ENCODE data around the gene KIRREL3. TPM values are rescaled to one million over a fixed set of nuclear protein-coding genes. Genes with fewer than 3 reads are reported as not detected.

The KIRREL3 gene
- polyA plus RNA-seq, 1 donor (not counting 4 experiments of a cell fraction or from before 2014, with no cell fraction given), result 0.04 TPM

- Histone ChIP-seq H3K9me3 (ENCODE audit: control insufficient read depth, low read depth, low read length) (no peaks in the 10 kb centered on the region), H3K4me1 (ENCODE audit: control insufficient read depth, extremely low read depth, insufficient read depth, low read length) (peaks cover 5% of the 10 kb centered on the region), H3K79me2 (ENCODE audit: control insufficient read depth, insufficient read depth, low read length) (no peaks in the 10 kb centered on the region), H3K27ac (ENCODE audit: control insufficient read depth, insufficient read depth, low read length) (no peak overlapping the region), H3K9ac (ENCODE audit: control insufficient read depth, extremely low read depth, insufficient read depth, low read length) (no peak overlapping the region), H3K4me2 (ENCODE audit: control insufficient read depth, extremely low read depth, insufficient read depth, low read depth, low read length) (no peak overlapping the region), H2AFZ (ENCODE audit: control insufficient read depth, low read length) (no peak overlapping the region), H3K9me1 (ENCODE audit: control insufficient read depth, extremely low read depth, insufficient read depth, low read length) (no peaks in the 10 kb centered on the region), H3K36me3 (ENCODE audit: control insufficient read depth in 2 of 2, extremely low read depth in 1 of 2, insufficient read depth in 2 of 2, low read length in 2 of 2) (no peaks in the 10 kb centered on the region), H3K27me3 (ENCODE audit: control insufficient read depth, extremely low read depth, insufficient read depth, low read length) (no peaks in the 10 kb centered on the region), H4K20me1 (ENCODE audit: control insufficient read depth, extremely low read depth, insufficient read depth, low read length) (no peaks in the 10 kb centered on the region), H3K4me3 (ENCODE audit: control insufficient read depth in 2 of 3, extremely low read depth in 1 of 3, insufficient read depth in 2 of 3, low read depth in 1 of 3, low read length in 3 of 3) (no peak overlapping the region)
- no peak for TF ChIP-seq EZH2 (IDR thresholded peaks at IDR 0.05; ENCODE audit: low read length)
- TF ChIP-seq, protein P1, sequence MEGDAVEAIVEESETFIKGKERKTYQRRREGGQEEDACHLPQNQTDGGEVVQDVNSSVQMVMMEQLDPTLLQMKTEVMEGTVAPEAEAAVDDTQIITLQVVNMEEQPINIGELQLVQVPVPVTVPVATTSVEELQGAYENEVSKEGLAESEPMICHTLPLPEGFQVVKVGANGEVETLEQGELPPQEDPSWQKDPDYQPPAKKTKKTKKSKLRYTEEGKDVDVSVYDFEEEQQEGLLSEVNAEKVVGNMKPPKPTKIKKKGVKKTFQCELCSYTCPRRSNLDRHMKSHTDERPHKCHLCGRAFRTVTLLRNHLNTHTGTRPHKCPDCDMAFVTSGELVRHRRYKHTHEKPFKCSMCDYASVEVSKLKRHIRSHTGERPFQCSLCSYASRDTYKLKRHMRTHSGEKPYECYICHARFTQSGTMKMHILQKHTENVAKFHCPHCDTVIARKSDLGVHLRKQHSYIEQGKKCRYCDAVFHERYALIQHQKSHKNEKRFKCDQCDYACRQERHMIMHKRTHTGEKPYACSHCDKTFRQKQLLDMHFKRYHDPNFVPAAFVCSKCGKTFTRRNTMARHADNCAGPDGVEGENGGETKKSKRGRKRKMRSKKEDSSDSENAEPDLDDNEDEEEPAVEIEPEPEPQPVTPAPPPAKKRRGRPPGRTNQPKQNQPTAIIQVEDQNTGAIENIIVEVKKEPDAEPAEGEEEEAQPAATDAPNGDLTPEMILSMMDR (optimal IDR thresholded peaks at IDR 0.05 in 1 of 3, IDR thresholded peaks at IDR 0.05 in 1 of 3, conservative IDR thresholded peaks at IDR 0.05 in 1 of 3; ENCODE audit: extremely low read depth in 1 of 3, insufficient read depth in 2 of 3, low read length in 3 of 3), result no peak
- no peak for FAIRE-seq
- dilution Hi-C loops (cut with MboI; ENCODE audit: extremely low pct_ligation_motif_present, low sequenced_read_pairs), result no loop called here
- DNase-seq (ENCODE audit: low read depth, low spot score), result no peak
Observed at GRCh38 chr11:126701520-126701897, 299.1 kb downstream of the KIRREL3 start.

DNA sequence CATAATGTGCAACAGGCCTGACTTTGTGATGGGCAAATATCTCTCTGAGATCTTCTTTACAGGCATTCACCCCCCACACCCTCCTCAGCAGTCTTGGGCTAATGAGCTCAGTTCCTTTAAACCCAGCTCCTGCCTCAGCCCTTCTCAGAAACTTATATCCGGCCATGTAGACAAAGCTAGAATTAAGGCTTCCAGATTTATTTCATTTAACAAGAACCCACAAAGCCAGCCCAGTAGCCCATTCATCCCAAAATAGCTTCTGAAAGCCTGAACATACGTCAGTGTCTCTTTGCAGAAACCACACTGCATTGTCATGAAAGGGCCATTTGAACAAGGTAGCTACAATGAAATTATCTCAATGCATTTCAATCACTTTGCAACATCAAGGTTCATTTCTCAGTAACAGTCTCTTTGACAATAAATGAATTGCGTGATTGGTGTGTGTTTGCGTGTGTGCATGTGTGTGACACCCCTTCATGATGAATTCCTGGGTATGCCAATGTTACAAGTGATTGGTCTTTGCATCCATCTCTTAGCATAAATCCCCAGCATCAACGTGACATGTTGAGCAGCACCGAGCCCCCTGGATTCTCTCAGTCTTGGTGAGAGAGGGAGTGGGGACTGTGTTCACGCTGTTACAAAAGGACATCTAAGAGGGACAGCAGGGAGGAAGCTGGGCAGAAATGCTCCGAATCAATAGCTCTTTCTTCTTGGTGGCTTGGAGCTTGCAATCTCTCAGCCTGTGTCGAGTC lies 299.6 kb downstream of the KIRREL3 start:
- Histone ChIP-seq H2AFZ (ENCODE audit: control insufficient read depth, low read length) (no peak overlapping the region), H3K27ac (ENCODE audit: control insufficient read depth, insufficient read depth, low read length) (no peak overlapping the region), H4K20me1 (ENCODE audit: control insufficient read depth, extremely low read depth, insufficient read depth, low read length) (no peaks in the 10 kb centered on the region), H3K36me3 (ENCODE audit: control insufficient read depth in 2 of 2, extremely low read depth in 1 of 2, insufficient read depth in 2 of 2, low read length in 2 of 2) (no peaks in the 10 kb centered on the region), H3K9ac (ENCODE audit: control insufficient read depth, extremely low read depth, insufficient read depth, low read length) (no peak overlapping the region), H3K27me3 (ENCODE audit: control insufficient read depth, extremely low read depth, insufficient read depth, low read length) (no peaks in the 10 kb centered on the region), H3K79me2 (ENCODE audit: control insufficient read depth, insufficient read depth, low read length) (no peaks in the 10 kb centered on the region), H3K4me1 (ENCODE audit: control insufficient read depth, extremely low read depth, insufficient read depth, low read length) (peaks cover 6% of the 10 kb centered on the region), H3K4me2 (ENCODE audit: control insufficient read depth, extremely low read depth, insufficient read depth, low read depth, low read length) (no peak overlapping the region), H3K9me3 (ENCODE audit: control insufficient read depth, low read depth, low read length) (no peaks in the 10 kb centered on the region), H3K9me1 (ENCODE audit: control insufficient read depth, extremely low read depth, insufficient read depth, low read length) (no peaks in the 10 kb centered on the region), H3K4me3 (ENCODE audit: control insufficient read depth in 2 of 3, extremely low read depth in 1 of 3, insufficient read depth in 2 of 3, low read depth in 1 of 3, low read length in 3 of 3) (no peak overlapping the region)
- dilution Hi-C loops (cut with MboI; ENCODE audit: extremely low pct_ligation_motif_present, low sequenced_read_pairs), result no loop called here
- TF ChIP-seq, protein P1 (optimal IDR thresholded peaks at IDR 0.05 in 1 of 3, IDR thresholded peaks at IDR 0.05 in 1 of 3, conservative IDR thresholded peaks at IDR 0.05 in 1 of 3; ENCODE audit: extremely low read depth in 1 of 3, insufficient read depth in 2 of 3, low read length in 3 of 3), result no peak
- TF ChIP-seq EZH2 (IDR thresholded peaks at IDR 0.05; ENCODE audit: low read length), result no peak
- DNase-seq (ENCODE audit: low read depth, low spot score) (no peak), FAIRE-seq (no peak)
